GM12865 (cell line): ENCODE results near the gene CFAP53.
"Not testable (repeated sequence)": the region's sequence is repeated elsewhere in the genome, so short reads cannot be mapped to it uniquely, and the experiment has no call there.

Experiments
- DNase-seq: peaks from one replicate; pipeline ENCODE4 v3.0.0; 2010; ENCODE audit warnings: low read depth
- H3K4me3 ChIP-seq: 2 replicates; pipeline ENCODE4 v1.5.1; 2011; ENCODE audit warnings: mild to moderate bottlenecking, low read depth, low read length, control low read depth
- TF ChIP-seq, protein P1 (sequence below): IDR thresholded peaks from 2 replicates; pipeline ENCODE4 v1.5.1; 2011; ENCODE audit warnings: low read length, control low read depth, low read depth, inconsistent platforms; ENCODE audit not compliant: insufficient read depth; ENCODE audit errors: missing control alignments

CFAP53 gene

GRCh38 chr18:50310080-50310479, 43.8 kb upstream of the CFAP53 start:
- TF ChIP-seq, protein P1, sequence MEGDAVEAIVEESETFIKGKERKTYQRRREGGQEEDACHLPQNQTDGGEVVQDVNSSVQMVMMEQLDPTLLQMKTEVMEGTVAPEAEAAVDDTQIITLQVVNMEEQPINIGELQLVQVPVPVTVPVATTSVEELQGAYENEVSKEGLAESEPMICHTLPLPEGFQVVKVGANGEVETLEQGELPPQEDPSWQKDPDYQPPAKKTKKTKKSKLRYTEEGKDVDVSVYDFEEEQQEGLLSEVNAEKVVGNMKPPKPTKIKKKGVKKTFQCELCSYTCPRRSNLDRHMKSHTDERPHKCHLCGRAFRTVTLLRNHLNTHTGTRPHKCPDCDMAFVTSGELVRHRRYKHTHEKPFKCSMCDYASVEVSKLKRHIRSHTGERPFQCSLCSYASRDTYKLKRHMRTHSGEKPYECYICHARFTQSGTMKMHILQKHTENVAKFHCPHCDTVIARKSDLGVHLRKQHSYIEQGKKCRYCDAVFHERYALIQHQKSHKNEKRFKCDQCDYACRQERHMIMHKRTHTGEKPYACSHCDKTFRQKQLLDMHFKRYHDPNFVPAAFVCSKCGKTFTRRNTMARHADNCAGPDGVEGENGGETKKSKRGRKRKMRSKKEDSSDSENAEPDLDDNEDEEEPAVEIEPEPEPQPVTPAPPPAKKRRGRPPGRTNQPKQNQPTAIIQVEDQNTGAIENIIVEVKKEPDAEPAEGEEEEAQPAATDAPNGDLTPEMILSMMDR: no peak
- H3K4me3 ChIP-seq: no peak overlapping the region
- no peak for DNase-seq

DNA sequence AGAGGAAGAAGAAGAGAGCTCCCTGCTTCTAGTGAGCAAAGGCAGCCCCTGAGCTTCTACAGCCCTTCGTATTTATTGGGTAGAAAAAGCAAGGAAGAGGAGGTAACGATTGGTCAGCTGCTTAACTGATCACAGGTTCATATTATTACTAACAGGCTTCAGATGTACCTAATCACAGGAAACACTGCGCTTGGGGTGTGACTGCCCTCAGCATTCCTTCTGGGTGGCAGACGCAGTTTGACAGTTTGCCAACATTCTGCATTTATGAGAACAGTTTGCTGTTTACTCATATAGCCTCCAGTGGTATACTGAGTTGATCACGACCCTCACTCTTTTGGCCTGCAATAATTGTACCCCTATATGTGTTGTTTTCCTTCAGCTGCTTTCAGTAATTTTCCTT, 42.6 kb upstream of the CFAP53 start:
- not testable (repeated sequence) for DNase-seq, H3K4me3 ChIP-seq

- H3K4me3 ChIP-seq: peak overlapping the region; percentile 65
- TF ChIP-seq, protein P1: no peak
- DNase-seq: peak; percentile 97
Measured at GRCh38 chr18:50307738-50308470, 41.6 kb upstream of the CFAP53 start.

DNA sequence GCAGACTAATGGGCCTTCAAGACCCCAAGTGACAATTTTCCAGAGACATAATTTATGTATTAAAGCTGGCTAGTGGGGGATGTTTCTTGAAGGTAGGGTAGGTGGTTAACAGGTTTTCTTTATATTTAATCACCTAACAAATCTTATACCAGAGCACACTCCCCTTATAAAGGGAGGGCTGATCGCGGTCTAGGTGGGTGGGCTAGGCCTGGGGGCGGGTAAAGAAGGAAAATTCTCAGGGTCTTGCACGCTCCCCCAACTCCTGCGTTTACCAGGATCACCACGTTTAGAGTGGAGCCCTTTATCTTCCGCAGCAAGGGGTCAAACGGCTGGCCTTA, 41.1 kb upstream of the CFAP53 start:
- TF ChIP-seq, protein P1: no peak
- DNase-seq: no peak
- peak overlapping the region; percentile 65 for H3K4me3 ChIP-seq

- no peak for DNase-seq
- peak overlapping the region; percentile 65 for H3K4me3 ChIP-seq
- TF ChIP-seq, protein P1: no peak
Measured at GRCh38 chr18:50306944-50307343, 40.6 kb upstream of the CFAP53 start.

- TF ChIP-seq, protein P1: no peak
- no peak for DNase-seq
- H3K4me3 ChIP-seq: no peak overlapping the region
Measured at GRCh38 chr18:50301074-50301473, 34.8 kb upstream of the CFAP53 start.

DNA sequence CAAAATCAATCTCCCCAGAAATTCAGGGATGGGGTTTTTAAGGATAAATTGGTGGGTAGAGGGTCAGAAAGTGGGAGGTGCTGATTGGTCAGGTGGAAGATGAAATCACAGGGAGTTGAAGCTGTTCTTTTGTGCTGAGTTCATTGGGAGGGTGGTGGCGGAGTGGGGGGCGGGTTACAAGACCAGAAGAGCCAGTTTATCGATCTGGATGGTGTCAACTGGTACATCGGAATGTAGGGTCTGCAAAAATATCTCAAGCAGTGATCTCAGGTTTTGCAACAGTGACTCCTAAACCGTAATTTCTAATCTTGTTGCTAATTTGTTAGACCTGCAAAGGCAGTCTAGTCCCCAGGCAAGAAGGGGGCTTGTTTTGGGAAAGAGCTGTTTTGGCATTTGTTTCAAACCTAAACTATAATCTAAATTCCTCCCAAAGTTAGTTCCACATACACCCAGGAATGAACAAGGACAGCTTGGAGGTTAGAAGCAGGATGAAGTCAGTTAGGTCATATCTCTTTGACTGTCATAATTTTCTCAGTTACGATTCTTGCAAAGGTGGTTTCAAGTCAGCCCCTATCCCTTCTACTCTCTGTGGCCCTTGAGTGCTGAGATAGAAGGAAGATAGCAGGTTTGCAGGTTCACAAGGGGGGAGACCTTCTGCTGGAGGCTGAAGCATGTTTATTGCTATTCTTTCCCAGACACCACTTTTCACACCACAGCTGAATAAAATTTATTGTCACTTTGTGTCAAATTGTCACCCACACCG, 33.5 kb upstream of the CFAP53 start:
- H3K4me3 ChIP-seq: no peak overlapping the region
- TF ChIP-seq, protein P1: no peak
- no peak for DNase-seq
